GM21390 (cell line): Measurements from ENCODE around the gene RNF223.
A peak's percentile ranks its signal among the peaks of the same experiment; 100 is the strongest.

ENCODE experiments used
- ATAC-seq: cut with Tn5 transposase; IDR thresholded peaks from one replicate; pipeline ENCODE4 v1.9.1; 2021; ENCODE audit not compliant: unreplicated experiment

Gene RNF223

DNA sequence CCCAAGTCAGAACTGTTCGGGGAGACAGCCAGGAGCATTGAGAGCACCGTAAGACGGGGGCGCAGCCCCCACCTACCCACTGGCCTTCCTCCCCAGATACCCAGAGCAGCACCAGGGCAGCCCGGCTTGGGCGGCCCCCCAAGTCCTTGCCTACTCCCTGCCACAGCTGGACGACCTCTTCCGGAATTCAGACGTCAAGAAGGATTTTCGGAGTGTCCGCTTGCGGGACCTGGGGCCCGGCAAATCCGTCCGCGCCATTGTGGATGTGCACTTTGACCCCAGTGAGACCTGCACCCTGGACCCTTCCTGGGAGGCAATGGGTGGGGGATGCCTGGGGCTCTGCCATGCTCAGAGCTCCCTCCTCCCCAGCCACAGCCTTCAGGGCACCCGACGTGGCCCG, 26.7 kb downstream of the RNF223 start:
- ATAC-seq = no peak

DNA sequence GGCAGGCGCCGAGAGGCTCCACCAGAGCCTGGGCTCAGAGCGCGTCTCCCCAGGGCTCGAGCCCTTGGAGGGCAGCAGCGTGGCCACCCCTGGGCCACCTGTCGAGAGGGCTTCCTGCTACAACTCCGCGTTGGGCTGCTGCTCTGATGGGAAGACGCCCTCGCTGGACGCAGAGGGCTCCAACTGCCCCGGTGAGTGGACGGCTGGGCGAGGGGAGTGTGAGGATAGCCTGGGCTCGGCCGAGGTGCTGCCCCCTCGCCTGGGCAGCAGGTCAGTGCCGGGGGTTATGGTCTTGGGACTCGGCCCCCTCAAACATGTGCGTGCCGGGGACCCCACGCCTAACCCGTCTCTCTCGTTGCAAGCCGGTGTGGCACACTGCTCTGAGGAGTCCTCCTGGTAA, 27.3 kb downstream of the RNF223 start:
- no peak for ATAC-seq

DNA sequence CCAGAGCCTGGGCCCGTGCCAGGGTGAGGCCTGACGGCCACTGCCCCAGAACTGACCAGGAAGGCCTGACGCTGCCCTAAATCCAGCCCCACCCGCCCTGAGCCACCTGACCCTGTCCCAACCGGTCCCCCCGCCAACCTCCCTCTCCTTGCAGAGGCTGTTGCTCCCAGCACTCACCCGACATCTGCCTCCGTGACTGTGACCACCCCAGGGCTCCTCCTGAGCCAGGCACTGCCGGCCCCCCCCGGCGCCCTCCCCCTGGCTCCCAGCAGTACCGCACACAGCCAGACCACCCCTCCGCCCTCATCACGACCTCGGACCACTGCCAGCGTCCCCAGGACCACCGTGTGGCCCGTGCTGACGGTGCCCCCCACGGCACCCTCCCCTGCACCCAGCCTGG, 27.9 kb downstream of the RNF223 start:
- ATAC-seq = no peak

DNA sequence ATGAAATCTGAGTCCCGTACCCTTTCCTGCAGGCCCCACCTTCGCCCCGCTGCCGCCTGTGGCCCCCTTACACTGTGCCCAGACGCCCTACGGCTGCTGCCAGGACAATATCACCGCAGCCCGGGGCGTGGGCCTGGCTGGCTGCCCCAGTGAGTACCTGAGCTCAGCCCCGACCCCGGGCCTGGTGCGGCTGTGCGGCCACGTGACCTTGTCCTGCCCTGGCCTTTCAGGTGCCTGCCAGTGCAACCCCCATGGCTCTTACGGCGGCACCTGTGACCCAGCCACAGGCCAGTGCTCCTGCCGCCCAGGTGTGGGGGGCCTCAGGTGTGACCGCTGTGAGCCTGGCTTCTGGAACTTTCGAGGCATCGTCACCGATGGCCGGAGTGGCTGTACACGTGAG, 29.0 kb downstream of the RNF223 start:
- ATAC-seq = no peak

DNA sequence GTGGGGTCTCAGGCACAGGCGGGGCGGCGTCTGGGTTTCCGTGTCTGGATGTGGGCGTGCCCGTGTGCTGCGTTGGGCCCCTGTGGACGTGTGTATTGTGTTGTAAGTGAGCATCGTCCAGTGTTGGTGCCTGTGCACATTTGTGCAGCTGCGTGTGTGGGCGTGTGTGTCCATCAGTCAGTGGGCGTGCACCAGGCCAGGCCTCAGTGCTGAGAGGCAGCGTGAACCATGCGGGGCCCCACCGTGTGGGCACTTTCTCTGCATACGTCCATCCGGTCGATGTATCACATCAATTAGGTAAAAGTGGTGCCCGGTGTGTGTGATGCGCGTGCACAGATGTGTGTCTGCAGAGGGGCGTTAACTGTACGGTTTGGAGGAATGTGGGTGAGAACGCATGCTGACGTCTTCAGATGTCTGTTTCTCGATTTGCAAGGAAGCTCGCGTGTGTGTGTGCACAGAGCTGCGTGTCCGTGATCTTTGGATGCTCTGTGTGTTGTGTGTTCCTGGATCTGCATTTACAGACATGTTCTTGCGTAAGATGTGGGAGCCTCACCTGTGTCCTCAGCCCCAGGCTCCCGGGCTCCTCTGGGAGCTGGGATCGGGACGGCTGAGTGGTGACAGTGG, 29.5 kb downstream of the RNF223 start:
- ATAC-seq = no peak

DNA sequence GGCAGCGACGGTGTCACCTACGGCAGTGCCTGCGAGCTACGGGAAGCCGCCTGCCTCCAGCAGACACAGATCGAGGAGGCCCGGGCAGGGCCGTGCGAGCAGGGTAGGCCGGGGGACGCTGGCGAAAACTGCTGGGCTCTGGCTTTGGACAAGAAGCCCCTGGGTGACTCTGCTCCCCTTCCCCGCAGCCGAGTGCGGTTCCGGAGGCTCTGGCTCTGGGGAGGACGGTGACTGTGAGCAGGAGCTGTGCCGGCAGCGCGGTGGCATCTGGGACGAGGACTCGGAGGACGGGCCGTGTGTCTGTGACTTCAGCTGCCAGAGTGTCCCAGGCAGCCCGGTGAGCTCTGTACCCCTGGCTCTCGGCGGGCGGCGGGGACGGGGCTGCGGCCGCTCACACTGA, 30.2 kb downstream of the RNF223 start:
- ATAC-seq = no peak

DNA sequence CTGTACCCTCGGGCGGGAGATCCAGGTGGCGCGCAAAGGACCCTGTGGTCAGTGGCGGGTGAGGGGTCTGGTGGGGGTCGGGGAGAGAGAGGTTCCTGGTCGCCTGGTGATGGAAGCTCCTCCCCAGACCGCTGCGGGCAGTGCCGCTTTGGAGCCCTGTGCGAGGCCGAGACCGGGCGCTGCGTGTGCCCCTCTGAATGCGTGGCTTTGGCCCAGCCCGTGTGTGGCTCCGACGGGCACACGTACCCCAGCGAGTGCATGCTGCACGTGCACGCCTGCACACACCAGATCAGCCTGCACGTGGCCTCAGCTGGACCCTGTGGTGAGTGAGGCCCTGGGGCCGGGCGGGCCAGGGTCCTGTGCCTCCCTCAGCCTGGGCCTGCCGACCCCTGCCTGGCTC, 30.7 kb downstream of the RNF223 start:
- no peak for ATAC-seq

DNA sequence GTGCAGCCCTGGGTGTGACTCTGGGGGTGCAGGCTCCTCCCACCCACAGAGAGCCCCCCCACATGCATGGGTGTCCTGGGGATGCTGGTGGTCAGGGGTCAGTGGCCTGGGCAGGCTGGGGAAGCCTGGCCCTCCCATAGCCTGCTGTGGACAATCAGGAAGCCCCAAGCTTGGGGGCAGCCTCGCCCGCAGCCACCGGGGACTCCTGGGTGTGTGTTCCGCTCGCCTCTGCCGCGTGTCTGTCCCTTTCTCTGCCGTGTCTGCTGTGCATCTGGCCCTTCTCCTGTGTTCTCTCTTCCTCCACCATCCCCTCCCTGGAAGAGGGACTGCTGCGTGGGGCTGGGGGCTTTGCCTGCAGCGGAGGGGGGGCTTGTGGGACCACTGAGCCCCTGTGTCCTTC, 31.3 kb downstream of the RNF223 start:
- no peak for ATAC-seq

DNA sequence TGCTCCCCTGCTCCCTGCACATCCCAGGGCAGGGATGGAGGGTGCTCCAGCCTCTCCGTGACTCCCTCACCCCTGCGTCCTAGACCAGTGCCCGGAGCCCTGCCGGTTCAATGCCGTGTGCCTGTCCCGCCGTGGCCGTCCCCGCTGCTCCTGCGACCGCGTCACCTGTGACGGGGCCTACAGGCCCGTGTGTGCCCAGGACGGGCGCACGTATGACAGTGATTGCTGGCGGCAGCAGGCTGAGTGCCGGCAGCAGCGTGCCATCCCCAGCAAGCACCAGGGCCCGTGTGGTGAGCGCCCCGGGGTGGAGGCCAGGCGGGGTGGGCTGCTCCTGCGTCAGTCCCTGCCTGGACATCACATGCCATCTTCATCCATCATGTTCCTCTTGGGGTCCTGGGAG, 32.2 kb downstream of the RNF223 start:
- ATAC-seq = no peak

DNA sequence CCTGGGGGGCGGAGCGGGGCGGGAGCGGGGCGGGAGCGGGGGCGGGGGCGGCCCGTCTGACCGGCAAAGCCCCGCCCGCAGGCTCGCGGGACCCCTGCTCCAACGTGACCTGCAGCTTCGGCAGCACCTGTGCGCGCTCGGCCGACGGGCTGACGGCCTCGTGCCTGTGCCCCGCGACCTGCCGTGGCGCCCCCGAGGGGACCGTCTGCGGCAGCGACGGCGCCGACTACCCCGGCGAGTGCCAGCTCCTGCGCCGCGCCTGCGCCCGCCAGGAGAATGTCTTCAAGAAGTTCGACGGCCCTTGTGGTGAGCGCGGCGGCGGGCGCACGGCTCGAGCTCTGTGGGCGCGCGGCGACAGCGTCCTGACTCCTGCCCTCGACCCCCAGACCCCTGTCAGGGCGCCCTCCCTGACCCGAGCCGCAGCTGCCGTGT, 33.0 kb downstream of the RNF223 start:
- ATAC-seq = no peak

DNA sequence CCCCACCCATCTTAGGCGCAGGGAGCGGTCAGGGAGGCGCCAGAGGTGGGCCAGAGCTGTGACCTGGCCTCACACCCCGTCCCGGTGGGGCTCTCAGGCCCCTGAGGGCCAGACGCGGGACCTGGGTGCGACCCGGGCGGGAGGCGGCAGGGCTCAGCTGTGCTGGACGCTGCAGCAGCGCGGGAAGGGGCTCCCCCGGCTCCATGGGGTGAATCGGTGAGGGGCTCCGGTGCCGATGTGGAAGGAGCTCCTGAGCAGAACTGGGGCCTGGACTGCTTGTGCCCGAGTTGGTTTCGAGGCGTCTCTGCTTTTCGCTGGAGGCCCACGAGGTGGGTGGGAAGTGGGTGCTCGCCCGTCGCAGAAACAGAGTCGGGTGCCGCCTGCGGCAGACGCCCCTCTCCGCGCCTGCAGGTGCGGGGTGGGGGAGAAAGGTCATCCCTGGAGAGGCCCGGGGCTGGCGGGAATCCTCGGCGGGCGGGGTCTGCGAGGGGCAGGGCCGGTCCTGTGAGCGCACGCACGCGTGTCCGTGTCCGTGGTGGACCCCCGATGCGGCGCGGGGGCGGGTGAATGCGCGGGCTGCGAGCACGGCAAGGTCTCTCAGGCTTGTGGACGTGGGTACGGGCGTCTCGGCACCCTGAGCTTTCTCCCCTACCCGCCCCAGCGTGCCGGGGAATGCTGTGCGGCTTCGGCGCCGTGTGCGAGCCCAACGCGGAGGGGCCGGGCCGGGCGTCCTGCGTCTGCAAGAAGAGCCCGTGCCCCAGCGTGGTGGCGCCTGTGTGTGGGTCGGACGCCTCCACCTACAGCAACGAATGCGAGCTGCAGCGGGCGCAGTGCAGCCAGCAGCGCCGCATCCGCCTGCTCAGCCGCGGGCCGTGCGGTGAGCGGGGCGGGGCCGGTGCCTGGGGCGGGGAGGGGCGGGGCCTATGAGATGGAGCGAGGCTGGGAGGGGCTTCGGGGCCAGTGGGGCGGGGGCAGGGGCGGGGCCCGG, 33.8 kb downstream of the RNF223 start:
- no peak for ATAC-seq

DNA sequence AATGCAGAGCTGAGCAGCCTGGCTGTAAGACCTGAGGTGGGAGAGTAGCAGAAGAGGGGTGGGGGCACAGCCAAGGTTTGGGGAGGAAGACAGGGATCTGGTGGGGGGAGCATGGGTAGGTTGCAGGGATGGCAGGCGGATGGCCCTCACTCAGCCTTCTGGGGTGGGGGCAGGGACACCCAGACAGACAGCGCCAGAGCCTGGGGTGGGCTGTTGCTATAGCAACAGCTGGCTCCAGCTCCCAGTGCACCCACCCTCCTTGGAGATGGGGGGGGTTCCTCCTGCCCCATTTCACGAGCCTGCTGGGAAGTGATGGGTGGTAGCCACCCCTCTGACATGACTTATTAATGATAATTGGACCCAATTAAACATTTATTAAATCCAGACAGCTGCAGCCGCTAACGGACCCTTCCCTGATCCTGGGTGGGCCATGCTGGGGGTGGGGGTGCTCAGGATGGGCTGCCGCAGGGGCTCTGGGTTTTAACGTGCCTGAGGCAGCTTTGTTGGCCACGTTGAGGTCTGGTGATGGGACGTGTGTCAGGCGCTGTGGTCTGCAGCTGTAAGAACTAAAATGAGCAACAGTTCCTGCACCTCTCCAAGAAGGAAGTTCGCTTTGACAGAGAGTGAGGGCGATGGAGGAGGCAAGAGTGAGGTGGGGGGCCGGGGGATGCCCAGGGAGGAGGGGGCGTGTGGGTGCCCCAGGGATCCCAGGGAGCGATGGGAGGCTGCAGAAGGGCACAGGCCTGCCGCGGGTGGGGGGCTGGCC, 34.8 kb downstream of the RNF223 start:
- ATAC-seq = no peak

DNA sequence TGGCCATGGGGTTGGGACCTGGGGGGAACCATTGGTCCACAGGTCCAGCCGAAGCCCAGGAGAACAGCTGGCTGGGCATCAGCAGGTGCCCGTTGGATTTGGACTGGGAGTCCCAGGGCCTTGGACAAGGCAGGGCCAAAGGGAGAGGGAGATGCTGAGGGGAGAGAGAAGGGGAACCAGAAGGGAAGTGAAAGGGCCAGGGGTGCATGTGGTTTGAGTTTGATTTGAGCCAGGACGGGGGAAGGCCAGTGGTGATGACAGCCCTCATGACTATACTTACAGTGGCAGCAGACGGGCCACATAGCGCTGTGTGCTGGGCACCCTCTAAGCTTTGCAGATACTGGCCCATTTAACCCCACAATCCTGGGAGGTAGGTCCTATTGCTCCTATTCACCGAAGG, 35.4 kb downstream of the RNF223 start:
- no peak for ATAC-seq

DNA sequence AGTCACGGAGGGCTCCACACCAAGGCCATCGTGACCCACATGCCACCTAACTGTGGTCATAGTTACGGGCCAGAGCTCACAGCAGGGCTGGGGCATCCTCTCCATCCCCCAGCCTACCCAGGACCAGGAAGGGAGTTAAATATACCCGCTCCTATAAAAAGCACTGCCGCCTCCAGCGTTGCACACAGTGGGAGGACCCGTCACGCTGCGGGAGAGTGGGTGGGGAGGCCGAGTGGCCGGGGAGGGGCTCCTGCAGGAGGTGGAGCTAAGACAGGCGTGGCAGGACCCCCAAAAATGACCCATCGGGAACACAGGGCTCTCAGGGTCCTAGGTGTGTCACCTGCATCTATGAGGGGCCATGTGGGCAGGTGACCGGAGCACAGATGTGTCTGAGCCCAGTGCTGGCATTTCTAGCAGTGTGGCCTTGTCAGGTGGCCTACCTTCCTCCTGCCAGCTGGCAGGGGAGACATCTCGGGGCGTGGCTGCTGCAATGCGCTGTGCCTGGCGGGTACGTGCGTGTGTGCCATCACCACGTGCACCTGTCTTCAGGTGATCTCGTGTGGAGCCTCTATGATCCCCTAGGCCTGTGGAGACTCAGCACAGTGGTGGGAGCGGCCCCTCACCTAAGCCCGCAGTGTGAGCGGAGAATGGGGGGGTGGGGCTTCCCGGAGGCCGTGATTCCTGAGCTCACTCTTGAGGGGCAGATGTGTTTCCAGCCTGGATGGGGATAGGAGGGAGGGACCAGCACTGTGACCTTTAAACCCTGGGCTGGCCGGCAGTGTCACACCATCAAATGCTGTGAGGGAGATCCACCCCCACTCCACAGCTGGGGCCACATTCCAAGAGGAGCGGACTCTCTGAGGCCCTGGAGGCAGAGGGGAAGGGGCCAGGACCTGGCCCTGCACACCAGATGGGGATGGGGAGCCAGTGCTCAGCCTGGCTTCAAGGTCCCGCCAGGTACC, 36.5 kb downstream of the RNF223 start:
- ATAC-seq = no peak

DNA sequence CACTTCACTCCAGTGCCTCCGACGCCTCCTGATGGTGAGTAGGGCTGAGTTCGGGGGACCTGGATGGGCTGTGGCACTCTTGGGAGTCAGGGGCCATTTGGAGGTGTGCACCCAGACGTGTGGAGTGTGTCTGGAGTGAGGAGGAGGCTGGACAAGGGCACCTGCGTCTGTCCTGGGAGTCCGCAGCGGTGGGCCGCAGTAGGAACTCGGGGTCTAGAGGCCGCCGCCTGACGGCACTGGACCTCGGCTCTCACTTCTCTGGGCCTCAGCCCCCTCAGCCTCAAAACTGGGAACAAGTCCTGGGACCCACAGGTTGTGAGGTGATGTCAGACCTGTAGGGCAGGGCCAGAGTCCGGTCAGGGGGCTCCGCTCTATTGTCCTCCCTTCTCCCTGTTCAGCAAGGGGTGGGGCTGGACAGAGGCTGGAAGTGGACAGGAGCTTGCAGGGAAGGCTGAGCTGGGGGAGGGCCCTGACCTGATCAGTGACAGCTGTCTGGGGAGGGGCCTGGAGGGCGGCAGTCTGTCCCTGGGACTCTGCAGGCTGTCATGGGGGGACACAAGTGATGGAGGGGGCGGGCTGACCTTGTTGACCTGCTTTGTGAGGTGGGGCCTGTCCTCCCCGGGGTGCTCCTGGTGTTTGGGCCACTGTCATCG, 38.7 kb downstream of the RNF223 start:
- no peak for ATAC-seq

DNA sequence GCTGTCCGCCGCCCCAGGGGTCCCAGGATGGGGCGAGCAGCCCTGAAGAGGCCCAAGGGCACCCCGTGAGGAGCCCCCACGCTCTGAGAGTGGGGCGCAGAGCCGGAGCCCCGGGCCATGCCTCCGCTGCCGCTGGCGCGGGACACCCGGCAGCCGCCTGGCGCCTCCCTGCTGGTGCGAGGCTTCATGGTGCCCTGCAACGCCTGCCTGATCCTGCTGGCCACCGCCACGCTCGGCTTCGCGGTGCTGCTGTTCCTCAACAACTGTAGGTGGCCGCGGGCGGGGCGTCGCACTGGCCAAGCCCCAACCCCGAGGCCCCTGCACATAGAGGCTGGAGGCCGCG, 39.7 kb downstream of the RNF223 start:
- no peak for ATAC-seq

DNA sequence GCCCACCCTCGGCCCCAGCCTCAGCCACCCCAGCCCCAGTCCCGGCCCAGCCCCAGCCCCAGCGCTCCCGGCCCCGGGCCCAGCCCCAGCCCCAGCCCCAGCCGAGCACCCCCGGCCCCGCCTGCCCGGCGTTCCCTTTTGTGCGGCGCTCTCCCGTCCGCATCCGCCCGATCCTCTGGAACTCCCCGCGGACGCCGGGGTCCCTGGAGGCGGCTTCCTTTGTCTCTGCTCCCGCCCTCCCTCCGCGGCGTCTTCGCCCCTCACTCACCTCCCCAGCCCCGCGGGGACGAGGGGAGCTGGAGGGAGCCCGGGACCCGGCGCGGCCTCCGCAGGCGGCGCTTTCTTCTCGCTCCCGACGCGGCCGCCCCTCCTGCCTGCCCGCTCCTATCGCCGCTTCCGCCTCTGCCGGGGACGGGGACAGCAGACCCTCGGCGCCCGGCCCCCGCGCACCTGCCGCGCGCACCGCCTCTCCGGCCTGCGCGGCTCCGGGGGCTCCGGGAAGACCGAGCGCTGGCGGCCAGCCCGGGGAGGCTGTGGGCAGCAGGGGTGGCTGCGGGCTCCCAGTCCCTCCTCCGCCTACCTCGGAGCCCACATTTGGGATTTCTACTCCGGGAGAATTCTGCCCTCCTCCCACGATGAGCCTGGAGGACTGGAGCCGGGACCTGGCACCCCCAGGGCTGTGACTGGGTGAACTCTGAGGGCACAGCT, 40.2 kb downstream of the RNF223 start:
- ATAC-seq = no peak

DNA sequence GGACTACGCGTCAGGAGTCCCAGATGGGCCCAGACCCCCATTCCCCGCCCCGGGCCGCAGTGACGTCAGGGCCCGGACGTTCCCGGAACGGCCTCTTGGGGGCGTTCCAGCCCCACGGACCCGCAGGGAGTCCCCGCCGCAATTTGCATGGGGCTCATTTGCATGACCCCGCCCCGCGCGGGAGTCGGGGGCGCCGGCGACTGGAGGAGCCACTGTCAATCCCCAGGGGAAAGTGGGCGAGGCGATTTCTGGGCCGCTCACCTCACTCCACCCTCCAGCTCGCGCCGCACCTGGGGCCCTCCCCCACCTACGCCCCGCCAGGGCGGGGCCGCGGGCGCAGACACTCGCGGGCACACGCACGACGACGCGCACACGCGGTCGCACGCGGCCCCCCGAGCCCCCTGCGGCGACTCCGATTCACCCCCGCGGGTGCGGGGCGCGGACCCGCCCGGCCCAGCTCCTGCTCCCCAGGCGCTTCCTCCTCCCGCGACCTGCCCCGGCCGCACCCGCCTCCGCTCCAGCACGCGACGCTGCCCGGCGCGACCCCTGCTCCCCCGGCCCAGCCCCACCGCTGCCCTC, 41.0 kb downstream of the RNF223 start:
- peak; percentile 80 for ATAC-seq

DNA sequence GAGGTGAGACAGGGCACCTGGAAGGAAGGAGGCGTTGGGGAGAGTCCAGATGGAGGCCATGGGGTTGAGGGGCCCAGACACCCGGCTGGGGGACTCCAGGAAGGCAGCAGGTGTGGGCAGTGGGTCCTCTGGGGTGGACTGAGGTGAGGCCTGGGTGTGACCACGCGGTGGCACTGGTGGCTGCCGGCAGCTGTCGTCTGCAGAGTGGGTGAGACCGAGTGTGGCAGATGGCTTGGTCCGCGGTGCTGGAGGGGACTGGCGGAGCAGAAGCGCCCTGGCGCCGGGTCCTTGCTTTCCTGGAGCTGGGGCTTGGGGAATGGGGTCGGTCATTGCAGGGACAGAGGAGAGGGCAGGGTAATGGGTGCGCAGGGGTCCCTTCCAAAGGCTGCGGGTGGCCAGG, 41.7 kb downstream of the RNF223 start:
- no peak for ATAC-seq
